LoVo (cell line): ENCODE results near the gene FKBP1A.
"Not testable (repeated sequence)": the region's sequence is repeated elsewhere in the genome, so short reads cannot be mapped to it uniquely, and the experiment has no call there.

Experiments
- DNase-seq: peaks from one replicate; pipeline ENCODE4 v3.0.0-alpha.2; 2016; ENCODE audit warnings: low spot score

FKBP1A gene

GRCh38 chr20:1363522-1363921 is 29.3 kb downstream of the FKBP1A start:
- DNase-seq, result no peak

- DNase-seq, result no peak
These were observed 30.4 kb downstream of the FKBP1A start for GRCh38 chr20:1362484-1362883.

- DNase-seq, result no peak
These were observed 32.6 kb downstream of the FKBP1A start for GRCh38 chr20:1360094-1360846.

GRCh38 chr20:1357921-1358671 is 34.8 kb downstream of the FKBP1A start:
- DNase-seq, result no peak

GRCh38 chr20:1353956-1354355 is 38.9 kb downstream of the FKBP1A start:
- DNase-seq, result no peak

- no peak for DNase-seq
These were observed 46.4 kb downstream of the FKBP1A start for GRCh38 chr20:1346315-1346969.

GRCh38 chr20:1345756-1346093 is 47.1 kb downstream of the FKBP1A start:
- no peak for DNase-seq

- DNase-seq, result no peak
These were observed 47.7 kb downstream of the FKBP1A start for GRCh38 chr20:1345030-1345755.

- not testable (repeated sequence) for DNase-seq
These were observed 49.3 kb downstream of the FKBP1A start for GRCh38 chr20:1343446-1344124.

GRCh38 chr20:1341561-1342265 is 51.1 kb downstream of the FKBP1A start:
- no peak for DNase-seq

- no peak for DNase-seq
These were observed 54.1 kb downstream of the FKBP1A start for GRCh38 chr20:1338801-1339200.

- DNase-seq, result no peak
These were observed 54.8 kb downstream of the FKBP1A start for GRCh38 chr20:1338096-1338495.

- DNase-seq, result no peak
These were observed 55.4 kb downstream of the FKBP1A start for GRCh38 chr20:1337441-1337840.

- no peak for DNase-seq
These were observed 56.0 kb downstream of the FKBP1A start for GRCh38 chr20:1336699-1337367.

GRCh38 chr20:1335961-1336698 is 56.7 kb downstream of the FKBP1A start:
- DNase-seq, result no peak

- no peak for DNase-seq
These were observed 58.1 kb downstream of the FKBP1A start for GRCh38 chr20:1334761-1335160.

- DNase-seq, result no peak
These were observed 58.5 kb downstream of the FKBP1A start for GRCh38 chr20:1334370-1334731.

- no peak for DNase-seq
These were observed 59.1 kb downstream of the FKBP1A start for GRCh38 chr20:1333462-1334369.

- DNase-seq, result no peak
These were observed 60.0 kb downstream of the FKBP1A start for GRCh38 chr20:1332749-1333300.
